MCF 10A (cell line): ENCODE measurements around the gene FOXB1. TPM values are rescaled to one million over a fixed set of nuclear protein-coding genes. Genes with fewer than 3 reads are reported as not detected.

Experiments used
- BruUV-seq: library from RNA; stranded (reverse); fragments of 400-500 nt; replicated peaks from 2 replicates; lab custom pipeline; 2021; lab: Mats Ljungman, UMichigan
- CTCF ChIA-PET: fragments of 300-600 bp; sonication (Branson Sonifier 250); formaldehyde crosslinking; extraction: SDS; loops from one replicate; lab custom pipeline; 2021; ENCODE audit warnings: antibody characterized with exemption, inconsistent platforms; lab: Yijun Ruan, JAX
- POLR2A ChIA-PET: fragments of 300-600, 350-650 bp; sonication (Branson Sonifier 250); formaldehyde crosslinking; extraction: SDS; loops from one replicate; lab custom pipeline; 2020; ENCODE audit warnings: antibody characterized with exemption, inconsistent platforms; lab: Yijun Ruan, JAX
- DNase-seq: peaks from one replicate; pipeline ENCODE4 v3.0.0-alpha.2; 2018; ENCODE audit not compliant: unreplicated experiment
- H3K27ac Mint-ChIP-seq: one replicate; pipeline ENCODE4 v1.8.0; 2022; ENCODE audit warnings: mild to moderate bottlenecking, low read depth, mixed read lengths; ENCODE audit not compliant: unreplicated experiment
- H3K27me3 Mint-ChIP-seq: one replicate; pipeline ENCODE4 v1.8.0; 2022; ENCODE audit warnings: mixed read lengths; ENCODE audit not compliant: insufficient read depth, unreplicated experiment
- H3K36me3 Mint-ChIP-seq: one replicate; pipeline ENCODE4 v1.8.0; 2022; ENCODE audit warnings: mild to moderate bottlenecking, moderate library complexity, mixed read lengths; ENCODE audit not compliant: insufficient read depth, unreplicated experiment
- H3K4me1 Mint-ChIP-seq: one replicate; pipeline ENCODE4 v1.8.0; 2022; ENCODE audit warnings: mixed read lengths; ENCODE audit not compliant: insufficient read depth, unreplicated experiment
- H3K4me3 Mint-ChIP-seq: one replicate; pipeline ENCODE4 v1.8.0; 2022; ENCODE audit warnings: mild to moderate bottlenecking, moderate library complexity, mixed read lengths; ENCODE audit not compliant: unreplicated experiment
- H3K9me3 Mint-ChIP-seq: one replicate; pipeline ENCODE4 v1.8.0; 2022; ENCODE audit warnings: mixed read lengths; ENCODE audit not compliant: unreplicated experiment
- CTCF ChIP-seq: fragments of 200-600 bp; IDR thresholded peaks from one replicate; pipeline ENCODE4 v1.8.0; 2022; ENCODE audit warnings: antibody characterized with exemption, mild to moderate bottlenecking; ENCODE audit not compliant: unreplicated experiment
- intact Hi-C: fragments of 100-400 bp; cut with micrococcal nuclease; formaldehyde crosslinking; loops from 2 replicates; pipeline ENCODE4 v1.14.1; 2022
- total RNA-seq: library from RNA; stranded (reverse); gene quantifications from 2 replicates; pipeline ENCODE4 v1.2.3, GENCODE V29; 2022

The FOXB1 gene
- total RNA-seq, 1 experiment from 2014 or later: not detected

DNA sequence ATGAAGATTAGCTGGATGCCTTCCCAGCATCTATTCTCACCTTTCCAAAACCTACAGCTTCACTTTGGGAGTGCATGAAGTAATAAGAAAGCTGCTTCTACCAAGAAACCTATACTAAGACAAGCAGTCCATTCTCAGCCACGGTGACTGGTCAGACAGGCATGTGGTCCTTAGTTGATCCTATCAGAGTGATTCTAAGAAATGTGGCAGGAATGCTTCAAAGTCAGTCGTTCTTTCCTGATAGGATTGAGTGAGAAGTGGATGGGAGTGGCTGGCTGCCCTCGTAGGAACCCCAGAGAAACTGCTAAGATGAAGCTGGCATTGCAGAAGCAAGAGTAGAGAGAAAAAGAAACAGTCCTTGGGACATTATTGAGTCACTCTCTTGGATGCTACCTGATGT lies 16.6 kb downstream of the FOXB1 start:
- BruUV-seq: no TSS peak
- ChIA-PET POLR2A (interaction anchor here (0.5 to 1.6 kb wide), 3 partner anchors 14 to 125 kb away, joined by 4 to 5 read pairs (median 5); no protein-coding TSS in a partner anchor), CTCF (no interaction called here)
- no peak for DNase-seq
- Mint-ChIP-seq H3K27ac (no peak overlapping the region), H3K36me3 (no peaks in the 10 kb centered on the region), H3K9me3 (peaks cover 15% of the 10 kb centered on the region), H3K4me1 (peaks cover 25% of the 10 kb centered on the region), H3K4me3 (no peak overlapping the region), H3K27me3 (no peaks in the 10 kb centered on the region)
- intact Hi-C loops: no loop called here
- no peak for TF ChIP-seq CTCF

- DNase-seq: no peak
- Mint-ChIP-seq H3K27ac (no peak overlapping the region), H3K9me3 (peaks cover 15% of the 10 kb centered on the region), H3K27me3 (no peaks in the 10 kb centered on the region), H3K36me3 (no peaks in the 10 kb centered on the region), H3K4me3 (no peak overlapping the region), H3K4me1 (peaks cover 25% of the 10 kb centered on the region)
- intact Hi-C loops: no loop called here
- TF ChIP-seq CTCF: no peak
- CTCF ChIA-PET: interaction anchor here (0.7 kb wide), 3 partner anchors 9 to 180 kb away, joined by 4 to 5 read pairs (median 4); no protein-coding TSS in a partner anchor
- no TSS peak for BruUV-seq
- POLR2A ChIA-PET: interaction anchor here (1.1 kb wide), 1 partner anchor 106 kb away, joined by 3 read pairs; no protein-coding TSS in a partner anchor
Measured at GRCh38 chr15:60021589-60022378, 17.7 kb downstream of the FOXB1 start.

- Mint-ChIP-seq H3K27me3 (no peaks in the 10 kb centered on the region), H3K36me3 (no peaks in the 10 kb centered on the region), H3K27ac (no peak overlapping the region), H3K4me1 (peaks cover 21% of the 10 kb centered on the region), H3K9me3 (peaks cover 10% of the 10 kb centered on the region), H3K4me3 (no peak overlapping the region)
- BruUV-seq: no TSS peak
- CTCF ChIA-PET: interaction anchor here (0.7 kb wide), 1 partner anchor 9 kb away, joined by 5 read pairs; no protein-coding TSS in a partner anchor
- DNase-seq: no peak
- intact Hi-C loops: no loop called here
- TF ChIP-seq CTCF: no peak
- POLR2A ChIA-PET: interaction anchor here (1.1 kb wide), 1 partner anchor 105 kb away, joined by 3 read pairs; no protein-coding TSS in a partner anchor
Measured at GRCh38 chr15:60022379-60022741, 18.2 kb downstream of the FOXB1 start.

- CTCF ChIA-PET: no interaction called here
- DNase-seq: peak; percentile 11
- no peak for TF ChIP-seq CTCF
- H3K36me3 Mint-ChIP-seq: no peaks in the 10 kb centered on the region
- no peaks in the 10 kb centered on the region for H3K9me3 Mint-ChIP-seq
- POLR2A ChIA-PET: interaction anchor here (0.6 to 1.2 kb wide), 3 partner anchors 15 to 856 kb away, joined by 3 to 4 read pairs (median 3); no protein-coding TSS in a partner anchor
- H3K27me3 Mint-ChIP-seq: no peaks in the 10 kb centered on the region
- H3K27ac Mint-ChIP-seq: no peak overlapping the region
- no TSS peak for BruUV-seq
- no peaks in the 10 kb centered on the region for H3K4me1 Mint-ChIP-seq
- H3K4me3 Mint-ChIP-seq: no peak overlapping the region
- intact Hi-C loops: no loop called here
Measured at GRCh38 chr15:60026555-60026954, 22.4 kb downstream of the FOXB1 start.
